HEK293 (cell line): ENCODE results near the gene GNAS-AS1.

Source experiments
- ATF2 ChIP-seq: fragments of 450-650 bp; formaldehyde crosslinking; IDR thresholded peaks from 2 replicates; pipeline ENCODE4 v1.5.1; 2016; ENCODE audit warnings: missing biosample characterization, missing genetic modification characterization, low read depth
- GLIS1 ChIP-seq: fragments of 450-650 bp; formaldehyde crosslinking; IDR thresholded peaks from 2 replicates; pipeline ENCODE4 v1.5.1; 2016; ENCODE audit warnings: missing biosample characterization, missing genetic modification characterization
- KLF1 ChIP-seq: fragments of 450-650 bp; formaldehyde crosslinking; IDR thresholded peaks from 2 replicates; pipeline ENCODE4 v1.5.1; 2016; ENCODE audit warnings: missing biosample characterization, missing genetic modification characterization
- KLF10 ChIP-seq: fragments of 450-650 bp; IDR thresholded peaks from 2 replicates; pipeline ENCODE4 v1.5.1; 2018; ENCODE audit warnings: missing biosample characterization, mild to moderate bottlenecking, missing genetic modification characterization
- KLF9 ChIP-seq: fragments of 450-650 bp; formaldehyde crosslinking; IDR thresholded peaks from 2 replicates; pipeline ENCODE4 v1.5.1; 2016; ENCODE audit warnings: missing biosample characterization, missing genetic modification characterization, low read depth
- SP2 ChIP-seq: fragments of 450-650 bp; formaldehyde crosslinking; IDR thresholded peaks from 2 replicates; pipeline ENCODE4 v1.5.1; 2016; ENCODE audit warnings: missing biosample characterization, missing genetic modification characterization
- SP3 ChIP-seq: fragments of 450-650 bp; formaldehyde crosslinking; IDR thresholded peaks from 2 replicates; pipeline ENCODE4 v1.5.1; 2016; ENCODE audit warnings: missing biosample characterization, missing genetic modification characterization
- SP7 ChIP-seq: fragments of 450-650 bp; formaldehyde crosslinking; IDR thresholded peaks from 2 replicates; pipeline ENCODE4 v1.5.1; 2016; ENCODE audit warnings: missing biosample characterization, missing genetic modification characterization
- ZBTB20 ChIP-seq: fragments of 450-650 bp; formaldehyde crosslinking; IDR thresholded peaks from 2 replicates; pipeline ENCODE4 v1.5.1; 2016; ENCODE audit warnings: missing biosample characterization, missing genetic modification characterization
- ZBTB26 ChIP-seq: fragments of 450-650 bp; formaldehyde crosslinking; optimal IDR thresholded peaks from 2 replicates; pipeline ENCODE3; 2016; ENCODE audit warnings: missing biosample characterization, mild to moderate bottlenecking, missing genetic modification characterization
- ZFHX2 ChIP-seq: fragments of 450-650 bp; formaldehyde crosslinking; conservative IDR thresholded peaks from 2 replicates; pipeline ENCODE4 v1.5.1; 2016; ENCODE audit warnings: missing biosample characterization, missing genetic modification characterization
- ZIC2 ChIP-seq: fragments of 450-650 bp; formaldehyde crosslinking; IDR thresholded peaks from 2 replicates; pipeline ENCODE4 v1.5.1; 2016; ENCODE audit warnings: missing biosample characterization, missing genetic modification characterization
- ZNF148 ChIP-seq: fragments of 450-650 bp; formaldehyde crosslinking; IDR thresholded peaks from 2 replicates; pipeline ENCODE4 v1.5.0; 2017; ENCODE audit warnings: missing biosample characterization, missing genetic modification characterization, borderline replicate concordance
- ZNF561 ChIP-seq: fragments of 450-650 bp; IDR thresholded peaks from 2 replicates; pipeline ENCODE4 v1.5.1; 2018; ENCODE audit warnings: missing biosample characterization, missing genetic modification characterization, borderline replicate concordance
- ZNF596 ChIP-seq: fragments of 450-650 bp; IDR thresholded peaks from 2 replicates; pipeline ENCODE4 v1.5.0; 2018; ENCODE audit warnings: missing biosample characterization, mild to moderate bottlenecking, missing genetic modification characterization, moderate library complexity
- TF ChIP-seq, protein P1 (sequence below): fragments of 450-650 bp; formaldehyde crosslinking; IDR thresholded peaks from 2 replicates; pipeline ENCODE4 v1.5.1; 2016; ENCODE audit warnings: missing biosample characterization, missing genetic modification characterization
- TF ChIP-seq, protein P2 (sequence below): fragments of 450-650 bp; formaldehyde crosslinking; IDR thresholded peaks from 2 replicates; pipeline ENCODE4 v1.5.1; 2017; ENCODE audit warnings: missing biosample characterization, missing genetic modification characterization

The GNAS-AS1 gene

GRCh38 chr20:58890518-58891085 lies 39.9 kb upstream of the GNAS-AS1 start (continued):
- TF ChIP-seq, protein P1, sequence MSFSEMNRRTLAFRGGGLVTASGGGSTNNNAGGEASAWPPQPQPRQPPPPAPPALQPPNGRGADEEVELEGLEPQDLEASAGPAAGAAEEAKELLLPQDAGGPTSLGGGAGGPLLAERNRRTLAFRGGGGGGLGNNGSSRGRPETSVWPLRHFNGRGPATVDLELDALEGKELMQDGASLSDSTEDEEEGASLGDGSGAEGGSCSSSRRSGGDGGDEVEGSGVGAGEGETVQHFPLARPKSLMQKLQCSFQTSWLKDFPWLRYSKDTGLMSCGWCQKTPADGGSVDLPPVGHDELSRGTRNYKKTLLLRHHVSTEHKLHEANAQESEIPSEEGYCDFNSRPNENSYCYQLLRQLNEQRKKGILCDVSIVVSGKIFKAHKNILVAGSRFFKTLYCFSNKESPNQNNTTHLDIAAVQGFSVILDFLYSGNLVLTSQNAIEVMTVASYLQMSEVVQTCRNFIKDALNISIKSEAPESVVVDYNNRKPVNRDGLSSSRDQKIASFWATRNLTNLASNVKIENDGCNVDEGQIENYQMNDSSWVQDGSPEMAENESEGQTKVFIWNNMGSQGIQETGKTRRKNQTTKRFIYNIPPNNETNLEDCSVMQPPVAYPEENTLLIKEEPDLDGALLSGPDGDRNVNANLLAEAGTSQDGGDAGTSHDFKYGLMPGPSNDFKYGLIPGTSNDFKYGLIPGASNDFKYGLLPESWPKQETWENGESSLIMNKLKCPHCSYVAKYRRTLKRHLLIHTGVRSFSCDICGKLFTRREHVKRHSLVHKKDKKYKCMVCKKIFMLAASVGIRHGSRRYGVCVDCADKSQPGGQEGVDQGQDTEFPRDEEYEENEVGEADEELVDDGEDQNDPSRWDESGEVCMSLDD (tag by site-specific recombination), result 0 out of 2 replicates have a peak, but pooled peaks have one; percentile 40
- TF ChIP-seq GLIS1 (tag by site-specific recombination), result peak; percentile 43; the same call in 1 of the 2 replicates
- peak; percentile 23; the same call in 1 of the 2 replicates for TF ChIP-seq KLF1 (tag by site-specific recombination)
- peak; percentile 34; the same call in 1 of the 2 replicates for TF ChIP-seq ZNF561 (tag by site-specific recombination)
- peak; percentile 26; the same call in 1 of the 2 replicates for TF ChIP-seq ZBTB20
- no peak for TF ChIP-seq KLF10 (tag by site-specific recombination)
- TF ChIP-seq SP7 (tag by site-specific recombination), result 0 out of 2 replicates have a peak, but pooled peaks have one; percentile 31
- TF ChIP-seq SP2 (tag by site-specific recombination), result peak; percentile 35
- peak; percentile 71 for TF ChIP-seq ZBTB26
- peak; percentile 57; the same call in 1 of the 2 replicates for TF ChIP-seq ZNF596 (tag by site-specific recombination)
- TF ChIP-seq ATF2 (tag by site-specific recombination), result no peak
- TF ChIP-seq ZIC2 (tag by site-specific recombination), result 0 out of 2 replicates have a peak, but pooled peaks have one; percentile 9
- peak; percentile 67 for TF ChIP-seq SP3
- TF ChIP-seq ZNF148 (tag by site-specific recombination), result no peak
- TF ChIP-seq KLF9 (tag by site-specific recombination), result 0 out of 2 replicates have a peak, but pooled peaks have one; percentile 27
- TF ChIP-seq, protein P2, sequence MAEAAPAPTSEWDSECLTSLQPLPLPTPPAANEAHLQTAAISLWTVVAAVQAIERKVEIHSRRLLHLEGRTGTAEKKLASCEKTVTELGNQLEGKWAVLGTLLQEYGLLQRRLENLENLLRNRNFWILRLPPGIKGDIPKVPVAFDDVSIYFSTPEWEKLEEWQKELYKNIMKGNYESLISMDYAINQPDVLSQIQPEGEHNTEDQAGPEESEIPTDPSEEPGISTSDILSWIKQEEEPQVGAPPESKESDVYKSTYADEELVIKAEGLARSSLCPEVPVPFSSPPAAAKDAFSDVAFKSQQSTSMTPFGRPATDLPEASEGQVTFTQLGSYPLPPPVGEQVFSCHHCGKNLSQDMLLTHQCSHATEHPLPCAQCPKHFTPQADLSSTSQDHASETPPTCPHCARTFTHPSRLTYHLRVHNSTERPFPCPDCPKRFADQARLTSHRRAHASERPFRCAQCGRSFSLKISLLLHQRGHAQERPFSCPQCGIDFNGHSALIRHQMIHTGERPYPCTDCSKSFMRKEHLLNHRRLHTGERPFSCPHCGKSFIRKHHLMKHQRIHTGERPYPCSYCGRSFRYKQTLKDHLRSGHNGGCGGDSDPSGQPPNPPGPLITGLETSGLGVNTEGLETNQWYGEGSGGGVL (tag by site-specific recombination), result peak; percentile 82; the same call in 1 of the 2 replicates
- TF ChIP-seq ZFHX2 (tag by site-specific recombination), result peak; percentile 76
